GM13977 (cell line): ENCODE results near the gene ABCB4.

ENCODE experiments used
- DNase-seq: peaks from one replicate; pipeline ENCODE4 v3.0.0; 2012; ENCODE audit warnings: low spot score
- CTCF ChIP-seq: IDR thresholded peaks from 2 replicates; pipeline ENCODE4 v1.5.1; 2012; ENCODE audit warnings: mild to moderate bottlenecking, control low read depth; ENCODE audit not compliant: insufficient read depth; ENCODE audit errors: extremely low read depth, missing control alignments
- in situ Hi-C: fragments of 300-500 bp; cut with MboI; formaldehyde crosslinking; loops from one replicate; pipeline ENCODE4 v1.12.0; 2022; ENCODE audit warnings: low sequenced_read_pairs, low pct_unique_long_range_greater_than_20kb, mixed read lengths, inconsistent platforms; ENCODE audit not compliant: unreplicated experiment

The ABCB4 gene

GRCh38 chr7:87369216-87369615 is 106.3 kb downstream of the ABCB4 start:
- in situ Hi-C loops: no loop called here
- no peak for DNase-seq
- TF ChIP-seq CTCF: no peak

GRCh38 chr7:87364246-87364645 is 111.2 kb downstream of the ABCB4 start:
- in situ Hi-C loops: no loop called here
- DNase-seq: no peak
- no peak for TF ChIP-seq CTCF

- no peak for TF ChIP-seq CTCF
- no peak for DNase-seq
- in situ Hi-C loops: no loop called here
These were observed 112.1 kb downstream of the ABCB4 start for GRCh38 chr7:87363342-87363741.

- DNase-seq: no peak
- TF ChIP-seq CTCF: no peak
- in situ Hi-C loops: no loop called here
These were observed 114.2 kb downstream of the ABCB4 start for GRCh38 chr7:87361320-87361719.

- in situ Hi-C loops: no loop called here
- DNase-seq: no peak
- TF ChIP-seq CTCF: no peak
These were observed 116.1 kb downstream of the ABCB4 start for GRCh38 chr7:87359366-87359765.

GRCh38 chr7:87356448-87356847 is 119.0 kb downstream of the ABCB4 start:
- no peak for DNase-seq
- in situ Hi-C loops: no loop called here
- no peak for TF ChIP-seq CTCF

GRCh38 chr7:87354749-87355148 is 120.7 kb downstream of the ABCB4 start:
- in situ Hi-C loops: no loop called here
- no peak for TF ChIP-seq CTCF
- no peak for DNase-seq
